ENCODE measurements around the gene CACNB1. TPM values are rescaled to one million over a fixed set of nuclear protein-coding genes. Genes with fewer than 3 reads are reported as not detected.

The CACNB1 gene
- polyA plus RNA-seq, 1 of the 3 experiments (the other 2 are of a cell fraction): 7.4 TPM

DNA sequence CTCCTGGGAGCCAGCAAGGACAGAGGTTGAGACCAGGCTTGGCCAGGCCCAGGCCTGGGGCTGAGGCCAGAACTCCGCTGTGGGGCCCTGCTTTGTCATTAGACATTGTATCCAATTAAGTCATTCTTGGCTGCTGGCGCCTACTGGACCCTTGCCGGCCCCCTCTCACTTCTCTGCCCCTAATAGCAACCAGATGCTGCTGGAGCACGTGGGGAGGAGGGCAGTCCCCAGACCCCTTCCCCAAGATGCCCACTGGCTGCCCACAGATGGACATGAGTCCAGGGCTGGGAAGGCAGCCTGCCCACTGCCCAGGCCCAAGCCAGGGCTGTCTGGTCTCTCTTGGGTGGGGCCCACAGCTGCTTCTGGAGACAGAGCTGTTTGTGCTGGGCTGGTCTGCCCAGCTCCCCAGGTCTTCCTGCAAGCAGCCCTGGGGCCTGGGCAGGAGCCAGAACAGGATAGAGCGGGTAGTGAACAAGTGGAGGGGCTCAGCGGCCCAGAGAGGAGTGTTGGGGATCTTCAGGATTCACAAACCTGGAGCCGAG, 53.8 kb downstream of the CACNB1 start:
- H3K79me2 ChIP-seq (ENCODE audit: insufficient read depth): no peaks in the 10 kb centered on the region
- H3K9ac ChIP-seq: no peak overlapping the region
- no peak overlapping the region for H3K4me3 ChIP-seq (ENCODE audit: low read depth in 2 of 2, low read length in 1 of 2)
- no peaks in the 10 kb centered on the region for H3K36me3 ChIP-seq (replicated peaks in 1 of 2; ENCODE audit: control insufficient read depth in 1 of 2, insufficient read depth in 2 of 2, low read length in 1 of 2)
- no peak overlapping the region for H2AFZ ChIP-seq (ENCODE audit: low read depth)
- ChIA-PET POLR2A (interaction anchor here (0.6 to 0.7 kb wide), 2 partner anchors 10 to 56 kb away, joined by 3 read pairs; partner anchors contain the start of gene RPL19), CTCF (interaction anchor here (0.6 to 4.3 kb wide), 5 partner anchors 10 to 943 kb away, joined by 3 to 29 read pairs (median 4); no protein-coding TSS in a partner anchor)
- H3K27me3 ChIP-seq (ENCODE audit: insufficient read depth): no peaks in the 10 kb centered on the region
- TF ChIP-seq EZH2phosphoT487 (IDR thresholded peaks at IDR 0.05; ENCODE audit: borderline replicate concordance, low read depth) (no peak), EP300 (IDR thresholded peaks at IDR 0.05; ENCODE audit: borderline replicate concordance in 1 of 2, low read depth in 1 of 2, low read length in 1 of 2) (peak in 1 of 2 experiments; percentile 21; a peak in 1 of 4 replicates), GATA2 (CRISPR knock-in tag; IDR thresholded peaks at IDR 0.05) (0 out of 2 replicates have a peak, but pooled peaks have one; percentile 17)
- no peak overlapping the region for H3K4me2 ChIP-seq
- peaks cover 0 to 22% of the 10 kb centered on the region in 2 experiments; a peak in 1 of 4 replicates for H3K4me1 ChIP-seq (ENCODE audit: control insufficient read depth in 1 of 2, insufficient read depth in 2 of 2, low read depth in 1 of 2, low read length in 1 of 2)
- WGBS (ENCODE audit: low lambda C conversion rate): 63% methylated on average over 7 of the region's 7 CpGs
- H3F3A ChIP-seq (replicated peaks; ENCODE audit: insufficient read depth): no peaks in the 10 kb centered on the region
- H3K9me2 ChIP-seq: no peaks in the 10 kb centered on the region
- no peak overlapping the region; a peak in 1 of 4 replicates for H3K27ac ChIP-seq (ENCODE audit: low read depth in 2 of 2, low read length in 1 of 2)
- no peaks in the 10 kb centered on the region for H3K9me3 ChIP-seq
- DNase-seq: peak; percentile 74
- H4K20me1 ChIP-seq (ENCODE audit: insufficient read depth): no peaks in the 10 kb centered on the region

DNA sequence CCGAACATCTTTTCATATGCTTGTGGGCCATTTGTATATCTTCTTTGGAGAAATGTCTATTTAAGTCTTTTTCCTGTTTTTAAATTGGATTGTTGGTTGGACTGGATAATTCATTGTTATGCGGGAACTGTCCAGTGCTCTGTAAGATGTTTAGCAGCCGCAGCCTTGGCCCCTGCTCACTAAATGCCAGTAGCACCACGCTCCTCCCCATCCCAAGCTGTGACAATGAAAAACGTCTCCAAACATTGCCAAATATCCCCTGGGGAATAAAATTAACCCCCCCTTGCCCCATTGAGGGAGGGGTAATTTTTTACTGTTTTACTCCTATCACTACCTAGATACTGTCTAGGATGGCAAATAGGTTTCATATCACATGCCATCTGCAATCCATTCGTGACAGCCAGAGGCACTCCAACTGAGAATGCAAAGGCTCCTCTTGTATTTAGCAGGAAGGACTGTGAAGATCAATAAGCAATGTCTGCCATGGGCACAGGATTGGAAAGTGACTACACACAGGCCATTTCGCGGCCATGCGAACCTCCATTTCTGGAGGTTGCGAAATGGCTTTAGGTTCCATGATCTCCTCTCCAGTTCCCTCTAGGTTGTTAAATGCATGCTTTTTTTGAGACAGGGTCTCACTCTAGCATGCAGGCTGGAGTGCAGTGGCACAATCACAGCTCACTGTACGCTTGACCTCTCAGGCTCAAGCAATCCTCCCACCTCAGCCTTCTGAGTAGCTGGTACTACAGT, 55.4 kb downstream of the CACNB1 start:
- Histone ChIP-seq H3K36me3 (replicated peaks in 1 of 2; ENCODE audit: control insufficient read depth in 1 of 2, insufficient read depth in 2 of 2, low read length in 1 of 2) (no peaks in the 10 kb centered on the region), H3K79me2 (ENCODE audit: insufficient read depth) (no peaks in the 10 kb centered on the region), H2AFZ (ENCODE audit: low read depth) (no peak overlapping the region), H3K9ac (no peak overlapping the region), H3K4me3 (ENCODE audit: low read depth in 2 of 2, low read length in 1 of 2) (no peak overlapping the region), H3K27me3 (ENCODE audit: insufficient read depth) (no peaks in the 10 kb centered on the region), H3K9me2 (no peaks in the 10 kb centered on the region), H3K9me3 (no peaks in the 10 kb centered on the region), H3F3A (replicated peaks; ENCODE audit: insufficient read depth) (no peaks in the 10 kb centered on the region), H3K27ac (ENCODE audit: low read depth in 2 of 2, low read length in 1 of 2) (no peak overlapping the region), H4K20me1 (ENCODE audit: insufficient read depth) (no peaks in the 10 kb centered on the region), H3K4me1 (ENCODE audit: control insufficient read depth in 1 of 2, insufficient read depth in 2 of 2, low read depth in 1 of 2, low read length in 1 of 2) (peaks cover 0 to 22% of the 10 kb centered on the region in 2 experiments; a peak in 1 of 4 replicates), H3K4me2 (no peak overlapping the region)
- no peak for DNase-seq
- TF ChIP-seq RFX5 (IDR thresholded peaks at IDR 0.05; ENCODE audit: low read length): no peak
- peak; percentile 27; the same call in 1 of the 2 replicates for TF ChIP-seq GATA2 (CRISPR knock-in tag; IDR thresholded peaks at IDR 0.05)
- TF ChIP-seq ELF1 (IDR thresholded peaks at IDR 0.05): no peak
- POLR2A ChIA-PET: no interaction called here
- WGBS (ENCODE audit: low lambda C conversion rate): 81% methylated on average over 11 of the region's 11 CpGs
- CTCF ChIA-PET: interaction anchor here (1.5 to 4.3 kb wide), 2 partner anchors 11 to 33 kb away, joined by 3 to 29 read pairs; no protein-coding TSS in a partner anchor

DNA sequence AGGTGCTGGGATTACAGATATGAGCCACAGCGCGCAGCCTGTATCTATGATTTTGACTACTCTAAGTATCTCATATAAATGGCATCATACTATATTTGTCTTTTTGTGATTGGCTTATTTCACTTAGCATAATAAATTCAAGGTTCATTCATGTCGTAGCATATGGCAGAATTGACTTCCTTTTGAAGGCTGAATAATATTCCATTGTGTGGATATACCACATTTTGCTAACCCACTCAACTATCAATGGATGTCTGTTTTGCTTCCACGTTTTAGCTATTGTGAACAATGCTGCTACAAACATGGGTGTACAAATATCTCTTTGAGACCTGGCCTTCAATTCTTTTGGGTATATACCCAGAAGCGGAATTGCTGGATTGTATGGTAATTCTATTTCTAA, 56.2 kb downstream of the CACNB1 start:
- Histone ChIP-seq H3K9ac (no peak overlapping the region), H3K4me3 (ENCODE audit: low read depth in 2 of 2, low read length in 1 of 2) (no peak overlapping the region), H3K9me3 (no peaks in the 10 kb centered on the region), H3K9me2 (no peaks in the 10 kb centered on the region), H3K4me2 (no peak overlapping the region), H4K20me1 (ENCODE audit: insufficient read depth) (no peaks in the 10 kb centered on the region), H3K27ac (ENCODE audit: low read depth in 2 of 2, low read length in 1 of 2) (no peak overlapping the region), H3K79me2 (ENCODE audit: insufficient read depth) (no peaks in the 10 kb centered on the region), H3K27me3 (ENCODE audit: insufficient read depth) (no peaks in the 10 kb centered on the region), H3K36me3 (replicated peaks in 1 of 2; ENCODE audit: control insufficient read depth in 1 of 2, insufficient read depth in 2 of 2, low read length in 1 of 2) (no peaks in the 10 kb centered on the region), H3K4me1 (ENCODE audit: control insufficient read depth in 1 of 2, insufficient read depth in 2 of 2, low read depth in 1 of 2, low read length in 1 of 2) (peaks cover 0 to 22% of the 10 kb centered on the region in 2 experiments; a peak in 1 of 4 replicates), H2AFZ (ENCODE audit: low read depth) (no peak overlapping the region), H3F3A (replicated peaks; ENCODE audit: insufficient read depth) (no peaks in the 10 kb centered on the region)
- POLR2A ChIA-PET: no interaction called here
- no peak for DNase-seq
- CTCF ChIA-PET: interaction anchor here (4.3 kb wide), 1 partner anchor 12 kb away, joined by 29 read pairs; no protein-coding TSS in a partner anchor
- WGBS (ENCODE audit: low lambda C conversion rate): 72% methylated on average over 5 of the region's 5 CpGs
- TF ChIP-seq RCOR1 (IDR thresholded peaks at IDR 0.05; ENCODE audit: low read length) (no peak), POLR2AphosphoS5 (IDR thresholded peaks at IDR 0.05; ENCODE audit: low read depth, low read length) (no peak), GATA2 (CRISPR knock-in tag; IDR thresholded peaks at IDR 0.05) (no peak), FOSL2 (IDR thresholded peaks at IDR 0.05; ENCODE audit: borderline replicate concordance, low read depth) (no peak), SIN3A (IDR thresholded peaks at IDR 0.05; ENCODE audit: borderline replicate concordance, low read depth, low read length) (no peak), SMC3 (IDR thresholded peaks at IDR 0.05; ENCODE audit: low read depth, low read length) (no peak), MEF2A (IDR thresholded peaks at IDR 0.05; ENCODE audit: borderline replicate concordance, low read depth) (no peak), RAD21 (IDR thresholded peaks at IDR 0.05; ENCODE audit: low read length) (no peak), JUND (IDR thresholded peaks at IDR 0.05) (no peak), FOXJ3 (CRISPR knock-in tag; IDR thresholded peaks at IDR 0.05) (no peak)
- TF ChIP-seq, protein P1, sequence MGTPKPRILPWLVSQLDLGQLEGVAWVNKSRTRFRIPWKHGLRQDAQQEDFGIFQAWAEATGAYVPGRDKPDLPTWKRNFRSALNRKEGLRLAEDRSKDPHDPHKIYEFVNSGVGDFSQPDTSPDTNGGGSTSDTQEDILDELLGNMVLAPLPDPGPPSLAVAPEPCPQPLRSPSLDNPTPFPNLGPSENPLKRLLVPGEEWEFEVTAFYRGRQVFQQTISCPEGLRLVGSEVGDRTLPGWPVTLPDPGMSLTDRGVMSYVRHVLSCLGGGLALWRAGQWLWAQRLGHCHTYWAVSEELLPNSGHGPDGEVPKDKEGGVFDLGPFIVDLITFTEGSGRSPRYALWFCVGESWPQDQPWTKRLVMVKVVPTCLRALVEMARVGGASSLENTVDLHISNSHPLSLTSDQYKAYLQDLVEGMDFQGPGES (IDR thresholded peaks at IDR 0.05; ENCODE audit: low read depth, low read length): no peak
- TF ChIP-seq, protein P2, sequence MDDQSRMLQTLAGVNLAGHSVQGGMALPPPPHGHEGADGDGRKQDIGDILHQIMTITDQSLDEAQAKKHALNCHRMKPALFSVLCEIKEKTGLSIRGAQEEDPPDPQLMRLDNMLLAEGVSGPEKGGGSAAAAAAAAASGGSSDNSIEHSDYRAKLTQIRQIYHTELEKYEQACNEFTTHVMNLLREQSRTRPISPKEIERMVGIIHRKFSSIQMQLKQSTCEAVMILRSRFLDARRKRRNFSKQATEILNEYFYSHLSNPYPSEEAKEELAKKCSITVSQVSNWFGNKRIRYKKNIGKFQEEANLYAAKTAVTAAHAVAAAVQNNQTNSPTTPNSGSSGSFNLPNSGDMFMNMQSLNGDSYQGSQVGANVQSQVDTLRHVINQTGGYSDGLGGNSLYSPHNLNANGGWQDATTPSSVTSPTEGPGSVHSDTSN (IDR thresholded peaks at IDR 0.05): no peak
- TF ChIP-seq, protein P3, sequence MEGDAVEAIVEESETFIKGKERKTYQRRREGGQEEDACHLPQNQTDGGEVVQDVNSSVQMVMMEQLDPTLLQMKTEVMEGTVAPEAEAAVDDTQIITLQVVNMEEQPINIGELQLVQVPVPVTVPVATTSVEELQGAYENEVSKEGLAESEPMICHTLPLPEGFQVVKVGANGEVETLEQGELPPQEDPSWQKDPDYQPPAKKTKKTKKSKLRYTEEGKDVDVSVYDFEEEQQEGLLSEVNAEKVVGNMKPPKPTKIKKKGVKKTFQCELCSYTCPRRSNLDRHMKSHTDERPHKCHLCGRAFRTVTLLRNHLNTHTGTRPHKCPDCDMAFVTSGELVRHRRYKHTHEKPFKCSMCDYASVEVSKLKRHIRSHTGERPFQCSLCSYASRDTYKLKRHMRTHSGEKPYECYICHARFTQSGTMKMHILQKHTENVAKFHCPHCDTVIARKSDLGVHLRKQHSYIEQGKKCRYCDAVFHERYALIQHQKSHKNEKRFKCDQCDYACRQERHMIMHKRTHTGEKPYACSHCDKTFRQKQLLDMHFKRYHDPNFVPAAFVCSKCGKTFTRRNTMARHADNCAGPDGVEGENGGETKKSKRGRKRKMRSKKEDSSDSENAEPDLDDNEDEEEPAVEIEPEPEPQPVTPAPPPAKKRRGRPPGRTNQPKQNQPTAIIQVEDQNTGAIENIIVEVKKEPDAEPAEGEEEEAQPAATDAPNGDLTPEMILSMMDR (IDR thresholded peaks at IDR 0.05): no peak
